ENCODE data around the gene FLCN.
"Not testable (repeated sequence)": the region's sequence is repeated elsewhere in the genome, so short reads cannot be mapped to it uniquely, and the experiment has no call there.

The FLCN gene

GRCh38 chr17:17269926-17270773 lies 33.2 kb upstream of the FLCN start:
- DNase-seq (ENCODE audit: low read depth): no peak
- peak; percentile 29 for TF ChIP-seq CTCF (IDR thresholded peaks at IDR 0.05; ENCODE audit: low read length, missing control alignments)
- H3K4me3 ChIP-seq (replicated peaks; ENCODE audit: low read depth, low read length): no peak overlapping the region

GRCh38 chr17:17264430-17264829 lies 27.5 kb upstream of the FLCN start:
- no peak for DNase-seq (ENCODE audit: low read depth)
- H3K4me3 ChIP-seq (replicated peaks; ENCODE audit: low read depth, low read length): no peak overlapping the region
- TF ChIP-seq CTCF (IDR thresholded peaks at IDR 0.05; ENCODE audit: low read length, missing control alignments): no peak

GRCh38 chr17:17258998-17259397 lies 22.0 kb upstream of the FLCN start:
- DNase-seq (ENCODE audit: low read depth): no peak
- H3K4me3 ChIP-seq (replicated peaks; ENCODE audit: low read depth, low read length): no peak overlapping the region
- no peak for TF ChIP-seq CTCF (IDR thresholded peaks at IDR 0.05; ENCODE audit: low read length, missing control alignments)

- no peak for TF ChIP-seq CTCF (IDR thresholded peaks at IDR 0.05; ENCODE audit: low read length, missing control alignments)
- no peak overlapping the region for H3K4me3 ChIP-seq (replicated peaks; ENCODE audit: low read depth, low read length)
- no peak for DNase-seq (ENCODE audit: low read depth)
Observed at GRCh38 chr17:17258011-17258410, 21.0 kb upstream of the FLCN start.

- no peak overlapping the region for H3K4me3 ChIP-seq (replicated peaks; ENCODE audit: low read depth, low read length)
- TF ChIP-seq CTCF (IDR thresholded peaks at IDR 0.05; ENCODE audit: low read length, missing control alignments): no peak
- DNase-seq (ENCODE audit: low read depth): no peak
Observed at GRCh38 chr17:17256316-17256715, 19.3 kb upstream of the FLCN start.

- not testable (repeated sequence) for DNase-seq (ENCODE audit: low read depth)
Observed at GRCh38 chr17:17255689-17256088, 18.7 kb upstream of the FLCN start.

GRCh38 chr17:17254036-17254435 lies 17.1 kb upstream of the FLCN start:
- TF ChIP-seq CTCF (IDR thresholded peaks at IDR 0.05; ENCODE audit: low read length, missing control alignments): no peak
- H3K4me3 ChIP-seq (replicated peaks; ENCODE audit: low read depth, low read length): no peak overlapping the region
- no peak for DNase-seq (ENCODE audit: low read depth)

More at GRCh38 chr17:17255689-17256088, 18.7 kb upstream of the FLCN start:
- H3K4me3 ChIP-seq (replicated peaks; ENCODE audit: low read depth, low read length): not testable (repeated sequence)
